ENCODE results near the gene ETV3L.

Gene ETV3L

DNA sequence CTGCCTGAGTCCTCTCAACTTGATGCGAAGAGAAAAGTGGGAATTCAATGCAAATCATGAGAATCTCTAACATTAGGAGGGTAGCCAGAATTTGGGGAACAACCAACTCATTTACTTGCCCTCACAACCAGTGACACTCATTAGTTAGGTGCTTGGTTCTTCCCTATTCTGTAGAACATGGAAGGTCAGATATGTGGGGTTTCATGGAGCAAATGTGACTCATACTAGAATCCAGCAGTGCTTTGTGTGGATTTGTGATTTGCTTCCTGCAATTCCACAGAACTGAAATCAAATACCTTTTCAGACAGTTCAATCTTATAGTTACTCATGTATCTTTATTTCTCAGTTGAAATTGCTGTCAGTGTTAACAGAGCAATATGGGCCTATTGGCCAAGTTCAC, 45.5 kb upstream of the ETV3L start:
- Histone ChIP-seq H4K20me1 (ENCODE audit: insufficient read depth) (no peaks in the 10 kb centered on the region), H3K79me2 (ENCODE audit: insufficient read depth, low read depth) (no peaks in the 10 kb centered on the region), H3K9ac (no peak overlapping the region), H3K36me3 (ENCODE audit: insufficient read depth) (no peaks in the 10 kb centered on the region), H3K27ac (no peak overlapping the region), H2AFZ (ENCODE audit: low read depth) (no peak overlapping the region), H3K4me3 (IDR thresholded peaks at IDR 0.05; ENCODE audit: insufficient read depth, low read depth, low read length) (no peak overlapping the region), H3K27me3 (ENCODE audit: insufficient read depth, low read depth) (no peaks in the 10 kb centered on the region), H3K4me2 (no peak overlapping the region), H3K4me1 (ENCODE audit: low read depth, poor library complexity, severe bottlenecking) (peaks cover 9% of the 10 kb centered on the region)
- TF ChIP-seq, protein P1, sequence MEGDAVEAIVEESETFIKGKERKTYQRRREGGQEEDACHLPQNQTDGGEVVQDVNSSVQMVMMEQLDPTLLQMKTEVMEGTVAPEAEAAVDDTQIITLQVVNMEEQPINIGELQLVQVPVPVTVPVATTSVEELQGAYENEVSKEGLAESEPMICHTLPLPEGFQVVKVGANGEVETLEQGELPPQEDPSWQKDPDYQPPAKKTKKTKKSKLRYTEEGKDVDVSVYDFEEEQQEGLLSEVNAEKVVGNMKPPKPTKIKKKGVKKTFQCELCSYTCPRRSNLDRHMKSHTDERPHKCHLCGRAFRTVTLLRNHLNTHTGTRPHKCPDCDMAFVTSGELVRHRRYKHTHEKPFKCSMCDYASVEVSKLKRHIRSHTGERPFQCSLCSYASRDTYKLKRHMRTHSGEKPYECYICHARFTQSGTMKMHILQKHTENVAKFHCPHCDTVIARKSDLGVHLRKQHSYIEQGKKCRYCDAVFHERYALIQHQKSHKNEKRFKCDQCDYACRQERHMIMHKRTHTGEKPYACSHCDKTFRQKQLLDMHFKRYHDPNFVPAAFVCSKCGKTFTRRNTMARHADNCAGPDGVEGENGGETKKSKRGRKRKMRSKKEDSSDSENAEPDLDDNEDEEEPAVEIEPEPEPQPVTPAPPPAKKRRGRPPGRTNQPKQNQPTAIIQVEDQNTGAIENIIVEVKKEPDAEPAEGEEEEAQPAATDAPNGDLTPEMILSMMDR (conservative IDR thresholded peaks at IDR 0.05; ENCODE audit: low read depth, low read length): no peak

DNA sequence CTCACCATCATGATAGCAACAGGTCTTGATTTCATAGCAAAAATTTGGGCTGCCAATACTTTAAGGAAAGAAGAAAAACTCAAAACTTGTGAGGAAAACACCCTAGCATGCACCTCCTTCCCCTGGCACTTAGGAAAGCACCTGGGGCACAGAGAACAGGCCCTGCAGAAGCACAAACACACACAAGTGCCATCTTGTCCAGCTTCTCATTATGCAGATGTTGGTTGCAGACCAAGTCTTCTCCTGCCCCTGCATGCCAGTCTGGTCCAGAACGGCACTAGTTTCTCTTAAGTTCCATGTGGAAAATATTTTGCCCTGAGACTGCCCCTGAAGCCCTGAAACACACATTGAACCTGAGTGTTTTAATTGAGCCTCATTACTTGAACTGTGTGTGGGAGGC, 44.9 kb upstream of the ETV3L start:
- Histone ChIP-seq H3K9ac (no peak overlapping the region), H3K4me1 (ENCODE audit: low read depth, poor library complexity, severe bottlenecking) (peaks cover 10% of the 10 kb centered on the region), H3K4me2 (no peak overlapping the region), H3K36me3 (ENCODE audit: insufficient read depth) (no peaks in the 10 kb centered on the region), H4K20me1 (ENCODE audit: insufficient read depth) (no peaks in the 10 kb centered on the region), H2AFZ (ENCODE audit: low read depth) (no peak overlapping the region), H3K27ac (no peak overlapping the region), H3K27me3 (ENCODE audit: insufficient read depth, low read depth) (no peaks in the 10 kb centered on the region), H3K79me2 (ENCODE audit: insufficient read depth, low read depth) (no peaks in the 10 kb centered on the region), H3K4me3 (IDR thresholded peaks at IDR 0.05; ENCODE audit: insufficient read depth, low read depth, low read length) (no peak overlapping the region)
- TF ChIP-seq, protein P1 (conservative IDR thresholded peaks at IDR 0.05; ENCODE audit: low read depth, low read length): no peak

DNA sequence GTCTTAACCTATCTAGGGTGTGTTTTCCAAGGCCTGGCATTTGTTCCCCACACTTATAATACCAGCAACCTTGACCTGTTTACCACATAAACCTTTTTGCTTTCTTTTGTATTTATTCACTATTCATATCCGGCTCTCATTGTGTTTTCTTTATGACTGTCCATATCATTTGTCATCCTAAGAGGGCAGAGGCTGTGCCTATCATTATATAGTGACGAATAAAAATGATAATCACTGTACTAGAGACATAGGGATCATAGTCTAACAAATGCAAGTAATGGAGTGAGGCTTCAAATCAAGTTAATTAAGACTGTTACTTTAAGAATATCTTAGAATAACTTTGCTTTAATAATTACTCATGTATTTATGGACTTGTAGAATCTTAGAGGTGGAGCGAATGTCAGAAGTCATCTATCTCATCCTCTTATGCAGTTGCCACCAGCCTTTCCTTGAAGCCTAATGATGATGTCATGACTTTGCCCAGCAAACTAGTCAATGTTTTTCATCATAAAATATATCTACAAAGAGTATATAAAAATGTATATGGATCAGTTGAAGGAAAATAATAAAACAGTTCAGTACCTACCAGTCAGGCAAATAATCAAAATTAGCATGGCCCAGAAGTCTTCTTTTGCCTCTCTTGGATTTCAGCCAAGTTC, 43.3 kb upstream of the ETV3L start:
- H3K4me1 ChIP-seq (ENCODE audit: low read depth, poor library complexity, severe bottlenecking): peaks cover 9% of the 10 kb centered on the region
- H2AFZ ChIP-seq (ENCODE audit: low read depth): no peak overlapping the region
- TF ChIP-seq, protein P1 (conservative IDR thresholded peaks at IDR 0.05; ENCODE audit: low read depth, low read length): no peak
- H4K20me1 ChIP-seq (ENCODE audit: insufficient read depth): no peaks in the 10 kb centered on the region
- H3K27ac ChIP-seq: no peak overlapping the region
- no peak overlapping the region for H3K9ac ChIP-seq
- H3K36me3 ChIP-seq (ENCODE audit: insufficient read depth): no peaks in the 10 kb centered on the region
- H3K4me3 ChIP-seq (IDR thresholded peaks at IDR 0.05; ENCODE audit: insufficient read depth, low read depth, low read length): no peak overlapping the region
- H3K27me3 ChIP-seq (ENCODE audit: insufficient read depth, low read depth): no peaks in the 10 kb centered on the region
- peaks cover 2% of the 10 kb centered on the region; the same call in 1 of the 2 replicates for H3K79me2 ChIP-seq (ENCODE audit: insufficient read depth, low read depth)
- H3K4me2 ChIP-seq: no peak overlapping the region

DNA sequence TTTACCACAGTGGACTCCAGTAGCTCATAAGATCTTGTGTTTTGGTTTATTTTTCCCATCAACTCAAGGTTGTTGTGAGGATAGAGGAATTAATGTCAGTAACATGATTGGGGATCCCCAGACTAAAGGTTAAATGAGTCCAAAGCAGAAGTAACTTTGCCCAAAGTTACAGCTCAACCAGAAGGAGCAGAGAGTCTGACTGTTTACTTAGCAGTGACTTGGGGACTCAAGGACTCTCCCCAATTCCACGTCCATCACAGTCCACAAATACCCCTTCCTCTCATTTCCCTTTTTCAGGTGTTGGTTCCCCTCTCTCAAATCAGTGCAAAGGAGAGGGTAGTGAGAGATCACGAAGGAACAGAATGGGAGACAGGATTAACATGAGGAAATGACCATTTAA, 42.6 kb upstream of the ETV3L start:
- TF ChIP-seq, protein P1 (conservative IDR thresholded peaks at IDR 0.05; ENCODE audit: low read depth, low read length): no peak
- no peaks in the 10 kb centered on the region for H3K27me3 ChIP-seq (ENCODE audit: insufficient read depth, low read depth)

More for the DNA sequence above, 42.6 kb upstream of the ETV3L start:
- H3K27ac ChIP-seq: no peak overlapping the region
- no peak overlapping the region for H2AFZ ChIP-seq (ENCODE audit: low read depth)
- H3K4me2 ChIP-seq: no peak overlapping the region
- H3K79me2 ChIP-seq (ENCODE audit: insufficient read depth, low read depth): peaks cover 9% of the 10 kb centered on the region
- H3K36me3 ChIP-seq (ENCODE audit: insufficient read depth): no peaks in the 10 kb centered on the region
- H3K9ac ChIP-seq: no peak overlapping the region
- H4K20me1 ChIP-seq (ENCODE audit: insufficient read depth): no peaks in the 10 kb centered on the region
- H3K4me3 ChIP-seq (IDR thresholded peaks at IDR 0.05; ENCODE audit: insufficient read depth, low read depth, low read length): no peak overlapping the region
- H3K4me1 ChIP-seq (ENCODE audit: low read depth, poor library complexity, severe bottlenecking): peaks cover 9% of the 10 kb centered on the region

Measured in KMS-11 (cell line).